Upper lobe of left lung (tissue), 4 donors: ENCODE results near the gene EIF1.

Experiments used
- CTCF ChIP-seq, 6 experiments: fragments of 450-650 bp in 4 of 6; fragments of 200-600 bp in 2 of 6; sonication (generic) in 2 of 6; IDR thresholded peaks; one replicate each; pipeline ENCODE4 v1.5.1; 2016 to 2019; ENCODE audit warnings: antibody characterized with exemption in 6 of 6
- POLR2A ChIP-seq, 4 donors: fragments of 450-650 bp; IDR thresholded peaks; one replicate each; pipeline ENCODE4 v1.5.1; 2016 to 2017; ENCODE audit warnings: antibody characterized with exemption in 4 of 4, mild to moderate bottlenecking in 2 of 4

DNA sequence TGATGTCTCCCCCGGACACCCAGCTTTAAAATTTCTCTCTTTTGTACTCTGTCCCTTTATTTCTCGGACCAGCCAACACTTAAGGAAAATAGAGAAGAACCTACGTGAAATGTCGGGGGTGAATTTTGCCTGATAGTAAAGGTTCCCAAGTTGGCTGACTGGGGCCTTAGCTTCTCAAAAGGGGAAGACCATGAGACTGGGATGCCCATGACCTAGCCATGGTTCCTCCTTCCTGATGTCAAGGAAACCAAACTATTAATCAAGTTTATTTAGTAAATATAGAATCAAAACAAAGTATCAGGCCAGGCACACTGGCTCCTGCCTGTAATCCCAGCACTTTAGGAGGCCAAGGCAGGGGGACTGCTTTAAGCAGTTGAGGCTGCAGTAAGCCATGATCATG lies 2.4 kb upstream of the EIF1 start:
- TF ChIP-seq POLR2A (IDR thresholded peaks at IDR 0.05) (no peak), CTCF (IDR thresholded peaks at IDR 0.05) (no peak)
